HG03457 (cell line): Measurements from ENCODE around the gene DDX4.

Experiments
- ATAC-seq: cut with Tn5 transposase; IDR thresholded peaks from one replicate; pipeline ENCODE4 v1.9.1; 2021; ENCODE audit warnings: moderate number of reproducible peaks; ENCODE audit not compliant: unreplicated experiment

DDX4 gene

GRCh38 chr5:55864606-55865541 is 127.0 kb downstream of the DDX4 start:
- no peak for ATAC-seq

- no peak for ATAC-seq
These were observed 128.0 kb downstream of the DDX4 start for GRCh38 chr5:55865831-55866230.

GRCh38 chr5:55866485-55866884 is 128.6 kb downstream of the DDX4 start:
- ATAC-seq, result no peak
